GM12874 (cell line): ENCODE data around the gene CXCL14.
A peak's percentile ranks its signal among the peaks of the same experiment; 100 is the strongest.

ENCODE experiments used
- CTCF ChIP-seq: IDR thresholded peaks from 2 replicates; pipeline ENCODE4 v1.5.1; 2011; ENCODE audit warnings: low read depth, mild to moderate bottlenecking, control low read depth, low read length, moderate library complexity; ENCODE audit not compliant: insufficient read depth

Gene CXCL14

GRCh38 chr5:135574493-135574892 lies 4.3 kb downstream of the CXCL14 start:
- no peak for TF ChIP-seq CTCF

GRCh38 chr5:135571902-135572301 lies 6.9 kb downstream of the CXCL14 start:
- TF ChIP-seq CTCF = no peak

GRCh38 chr5:135571066-135571609 lies 7.7 kb downstream of the CXCL14 start:
- TF ChIP-seq CTCF = no peak

GRCh38 chr5:135570453-135570764 lies 8.4 kb downstream of the CXCL14 start:
- no peak for TF ChIP-seq CTCF

GRCh38 chr5:135569755-135570452 lies 8.9 kb downstream of the CXCL14 start:
- peak; percentile 41; the same call in 1 of the 2 replicates for TF ChIP-seq CTCF

- no peak for TF ChIP-seq CTCF
Measured at GRCh38 chr5:135568923-135569360, 9.8 kb downstream of the CXCL14 start.

GRCh38 chr5:135568246-135568645 lies 10.5 kb downstream of the CXCL14 start:
- TF ChIP-seq CTCF = no peak
